ENCODE data around the gene SFSWAP.

GRCh38 chr12:131833896-131834641 is 123.2 kb downstream of the SFSWAP start:
- TF ChIP-seq POLR2A (IDR thresholded peaks at IDR 0.05; ENCODE audit: borderline replicate concordance, extremely low read depth, insufficient read depth, insufficient read length), result no peak
- TF ChIP-seq JUND (IDR thresholded peaks at IDR 0.05), result no peak
- no peak for TF ChIP-seq CEBPB (IDR thresholded peaks at IDR 0.05; ENCODE audit: low read depth)
- peak; percentile 56 to 71 (median 66); a peak in 5 of 6 replicates for TF ChIP-seq CTCF (IDR thresholded peaks at IDR 0.05 in 2 of 3, conservative IDR thresholded peaks at IDR 0.05 in 1 of 3; ENCODE audit: borderline replicate concordance in 1 of 3, insufficient read depth in 1 of 3, low read depth in 2 of 3, low read length in 2 of 3)
- TF ChIP-seq TCF7L2 (IDR thresholded peaks at IDR 0.05; ENCODE audit: borderline replicate concordance, extremely low read depth, insufficient read depth, insufficient read length), result no peak
- no peak for TF ChIP-seq MAX (IDR thresholded peaks at IDR 0.05)
- TF ChIP-seq ZFX (IDR thresholded peaks at IDR 0.05), result no peak
